SHP77 treated with DMSO at 0.1 percent for 48 hours (cell line): ENCODE data around the gene NRXN2.
A peak's percentile ranks its signal among the peaks of the same experiment; 100 is the strongest.

Experiments used
- DNase-seq: peaks from one replicate; lab custom pipeline; 2025; lab: John Stamatoyannopoulos, UW

The NRXN2 gene

DNA sequence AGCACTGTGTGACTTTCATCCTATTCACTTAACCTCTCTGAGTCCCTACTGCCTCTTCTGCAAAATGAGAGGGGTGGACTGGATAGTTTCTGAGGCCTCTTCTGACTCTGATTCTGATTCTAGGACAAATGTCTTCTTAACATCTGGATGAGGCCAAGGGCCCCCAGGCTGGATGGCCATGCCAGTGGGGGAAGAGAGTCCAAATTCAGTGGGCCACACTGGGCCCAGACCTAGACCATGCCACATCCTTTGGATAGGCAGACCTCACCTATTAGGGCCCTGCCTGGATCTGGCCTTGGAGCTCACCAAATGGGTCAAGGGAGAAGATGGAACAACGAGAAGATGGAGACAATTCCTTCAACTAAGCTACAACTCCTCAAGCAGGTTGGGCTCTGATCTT, 24.6 kb downstream of the NRXN2 start:
- DNase-seq, result no peak

DNA sequence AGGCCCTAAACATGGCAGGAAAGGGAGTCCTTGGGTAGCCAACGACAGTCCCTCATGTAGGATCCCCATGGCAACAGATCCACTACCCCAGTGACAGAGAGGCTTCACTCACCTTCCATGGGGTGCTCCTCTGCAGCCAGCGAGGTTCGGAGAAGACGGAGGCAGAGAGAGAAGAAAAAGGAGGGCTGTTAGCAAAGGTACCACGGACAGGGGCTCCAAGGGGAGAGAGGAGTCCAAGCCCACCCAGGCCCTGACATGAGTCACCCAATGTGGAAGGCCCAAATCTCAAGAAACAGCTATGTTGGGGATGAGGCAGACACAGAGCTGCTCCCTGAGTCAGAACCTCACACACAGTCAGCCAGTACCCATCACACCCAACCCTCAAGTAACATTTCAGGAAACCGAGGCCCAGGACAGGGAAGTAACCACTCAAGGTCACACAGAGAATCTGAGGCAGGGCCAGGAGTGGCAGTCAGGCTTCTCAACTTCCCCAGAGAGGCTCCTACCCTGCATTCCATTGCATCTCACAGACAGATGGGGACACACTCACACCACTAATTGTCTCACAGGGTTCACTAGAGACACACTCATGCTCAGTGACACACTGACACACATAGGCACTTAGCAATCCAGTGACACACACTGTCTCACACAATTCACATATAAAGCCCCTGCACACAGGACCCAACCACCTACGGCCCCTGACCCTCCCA, 25.2 kb downstream of the NRXN2 start:
- DNase-seq, result no peak

DNA sequence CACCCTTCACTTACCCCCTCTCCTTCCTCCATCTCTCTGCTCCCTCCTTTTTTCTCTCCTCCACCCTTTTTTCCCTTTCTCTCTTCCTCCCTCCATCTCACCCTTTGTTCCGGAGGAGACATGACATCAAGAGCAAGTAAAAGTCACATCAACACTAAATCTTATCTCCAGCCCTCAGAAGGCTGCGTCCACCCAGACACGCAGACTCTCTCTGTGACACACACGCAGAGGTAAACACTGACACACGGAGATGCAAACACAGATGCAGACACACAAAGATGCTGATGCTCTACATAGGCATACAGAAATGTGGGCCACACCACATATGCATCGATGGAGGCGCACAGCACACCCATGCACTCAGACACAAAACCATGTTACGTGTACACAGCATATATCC, 27.0 kb downstream of the NRXN2 start:
- no peak for DNase-seq

DNA sequence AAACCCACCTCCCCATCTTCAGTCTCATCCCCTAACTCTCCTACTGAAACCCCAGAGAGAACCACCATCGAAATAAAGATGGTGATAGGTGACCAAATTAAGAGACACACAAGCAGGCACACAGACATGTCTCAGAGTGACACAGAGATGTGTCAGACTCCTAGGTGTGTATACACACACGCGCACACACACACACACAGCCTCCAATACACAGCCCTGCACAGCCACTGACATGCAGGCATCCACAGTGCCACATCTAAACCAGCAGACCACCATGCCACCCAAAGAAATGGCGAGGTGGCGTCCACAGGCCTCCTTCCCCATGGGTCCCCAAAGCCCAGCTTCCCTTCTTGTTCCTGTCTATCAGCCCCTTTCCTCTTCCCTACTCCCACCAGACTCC, 27.4 kb downstream of the NRXN2 start:
- DNase-seq, result no peak

DNA sequence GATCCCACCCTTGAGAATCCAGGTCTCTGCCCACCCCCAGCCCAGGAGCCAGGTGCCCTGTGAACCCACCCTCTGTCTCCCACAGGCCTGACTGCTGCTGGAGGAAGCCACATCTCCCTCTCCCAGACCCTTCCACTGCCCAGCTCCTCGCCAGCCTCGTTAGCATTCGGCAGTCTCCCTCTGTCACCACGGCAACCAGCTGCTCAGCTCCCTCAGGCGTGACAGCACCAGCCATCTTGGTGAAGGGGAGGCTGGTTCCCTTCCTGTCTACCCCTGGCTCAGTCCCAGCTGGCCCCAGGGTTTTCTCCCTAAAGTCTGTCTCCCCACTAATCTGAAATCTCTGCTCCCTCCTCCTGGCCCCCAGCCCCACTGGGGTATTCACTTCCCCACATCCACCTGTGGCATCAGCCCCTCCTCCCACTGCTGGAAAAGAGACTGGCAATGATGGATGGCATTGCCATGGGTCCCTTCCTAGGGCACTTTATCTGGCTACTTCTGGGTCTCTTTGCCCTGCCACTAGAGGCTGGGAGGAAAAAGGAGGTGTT, 28.1 kb downstream of the NRXN2 start:
- peak; percentile 14 for DNase-seq

DNA sequence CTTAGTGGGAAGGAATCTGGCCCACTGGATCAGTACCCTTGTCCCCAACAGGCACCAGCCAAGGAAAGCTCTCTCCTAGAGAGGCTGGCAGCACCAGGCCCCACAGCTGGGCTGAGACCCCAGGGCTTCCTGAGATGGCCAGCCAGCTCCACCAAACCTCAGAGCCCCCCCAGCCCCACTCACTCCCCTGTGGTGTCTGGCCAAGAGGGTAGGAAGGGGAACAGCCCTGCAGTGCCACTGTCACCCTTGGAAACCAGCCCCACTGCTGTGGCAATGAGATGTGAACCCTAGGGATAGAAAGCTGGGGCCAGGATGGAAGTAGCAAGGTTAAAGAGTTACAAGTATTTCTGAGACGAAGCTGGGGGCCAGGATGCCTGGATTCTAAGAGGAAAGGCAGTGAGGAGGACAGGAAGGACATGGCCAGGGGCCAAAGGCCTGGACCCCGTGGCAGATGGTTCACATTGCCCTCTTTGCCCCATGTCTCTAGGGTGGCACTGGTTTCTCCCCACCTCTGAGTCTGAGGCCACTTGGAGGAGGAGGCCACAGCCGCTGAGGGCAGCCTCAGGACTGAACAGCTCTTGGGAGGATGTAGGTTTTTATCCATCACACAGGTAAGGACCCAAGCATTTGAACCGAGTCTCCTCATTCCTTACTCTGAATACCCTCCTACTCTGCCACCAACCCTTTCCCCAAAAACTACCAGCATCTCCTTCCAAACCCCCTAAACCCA, 28.8 kb downstream of the NRXN2 start:
- no peak for DNase-seq

DNA sequence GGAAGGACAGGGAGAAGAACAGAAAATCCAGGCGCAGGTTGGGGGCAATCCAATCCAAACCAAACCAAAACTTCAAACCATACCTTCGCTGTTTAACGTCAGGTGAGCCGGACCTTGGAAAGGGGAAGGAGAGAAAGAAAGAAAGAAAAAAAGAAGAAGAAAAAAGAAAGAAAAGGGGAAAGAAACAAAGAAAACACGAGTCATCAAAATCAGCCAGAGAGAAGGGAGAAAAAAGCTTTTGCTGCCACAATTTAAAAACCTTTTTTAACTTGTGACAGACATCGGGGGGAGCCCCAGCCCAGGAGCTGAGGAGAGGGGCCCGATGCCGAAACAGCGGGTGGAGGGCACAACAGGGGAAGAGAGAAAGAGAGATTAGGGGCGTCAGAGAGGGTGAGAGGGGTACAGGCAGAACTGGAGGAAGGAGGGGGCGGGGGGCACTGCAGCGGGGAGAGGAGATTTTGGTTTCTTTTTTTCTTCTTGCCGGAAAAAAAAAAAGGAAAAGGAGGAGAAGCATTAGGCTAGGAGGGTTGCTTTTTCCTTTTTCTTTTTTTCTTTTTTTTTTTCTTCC, 30.1 kb downstream of the NRXN2 start:
- DNase-seq, result no peak

DNA sequence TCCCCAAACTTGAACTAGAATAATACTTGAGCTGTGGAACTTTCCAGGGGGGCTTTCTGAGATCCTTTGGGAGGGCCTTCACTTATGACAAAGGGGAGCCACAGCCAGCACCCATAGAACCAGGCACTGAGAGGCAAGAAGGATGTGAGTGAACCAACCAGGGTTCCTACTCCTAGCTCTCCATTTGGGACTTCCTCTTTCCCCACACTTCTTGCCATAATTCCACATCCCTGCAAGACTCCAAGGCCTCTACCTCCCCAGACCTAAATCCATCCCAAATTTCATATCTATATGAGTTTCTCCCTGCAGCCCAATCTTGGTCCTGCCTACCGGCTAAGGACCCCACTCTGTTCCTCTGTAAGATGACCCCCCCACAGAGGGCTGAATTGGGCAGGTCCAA, 31.5 kb downstream of the NRXN2 start:
- DNase-seq, result no peak

DNA sequence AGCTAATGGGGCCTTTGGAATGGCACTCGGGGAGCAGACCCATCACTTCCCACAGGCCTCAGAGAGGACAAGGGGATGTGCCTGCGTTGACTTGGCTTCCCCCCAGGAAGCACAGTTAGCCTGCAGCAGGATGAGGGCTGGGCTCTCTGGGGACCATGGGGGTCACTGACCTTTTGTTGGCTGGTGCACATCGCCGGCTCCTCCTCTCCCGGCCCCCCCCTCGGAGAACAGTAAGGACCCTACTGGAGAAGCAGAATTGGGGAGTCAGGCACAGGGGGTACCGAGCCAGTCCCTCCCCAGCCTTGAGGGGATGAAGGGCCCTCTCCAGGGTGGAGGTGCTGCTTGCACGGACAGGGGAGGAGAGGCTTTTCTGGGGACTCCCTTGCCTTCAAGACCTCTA, 32.8 kb downstream of the NRXN2 start:
- no peak for DNase-seq

DNA sequence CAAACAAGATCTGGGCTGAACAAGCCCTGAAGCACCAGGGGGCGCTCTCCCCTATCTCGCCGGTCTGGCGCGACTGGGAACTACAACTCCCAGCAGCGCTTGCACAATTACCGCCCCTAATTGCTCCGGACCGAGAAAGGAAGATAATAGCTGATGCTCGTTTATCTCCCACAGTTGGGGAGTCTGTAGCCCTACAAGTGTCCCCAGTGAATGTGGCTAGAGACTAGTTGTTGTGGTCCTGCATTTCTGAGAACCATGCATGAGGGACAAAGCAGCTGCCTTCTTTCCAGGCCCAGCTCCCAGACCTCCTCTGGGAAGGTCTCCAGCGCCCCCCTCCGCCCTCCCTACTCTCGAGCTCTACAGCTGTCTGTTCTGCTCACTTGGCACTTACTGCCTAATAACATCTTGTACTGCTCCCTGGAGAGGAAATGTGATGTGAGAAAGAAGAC, 34.4 kb downstream of the NRXN2 start:
- DNase-seq, result peak; percentile 91

DNA sequence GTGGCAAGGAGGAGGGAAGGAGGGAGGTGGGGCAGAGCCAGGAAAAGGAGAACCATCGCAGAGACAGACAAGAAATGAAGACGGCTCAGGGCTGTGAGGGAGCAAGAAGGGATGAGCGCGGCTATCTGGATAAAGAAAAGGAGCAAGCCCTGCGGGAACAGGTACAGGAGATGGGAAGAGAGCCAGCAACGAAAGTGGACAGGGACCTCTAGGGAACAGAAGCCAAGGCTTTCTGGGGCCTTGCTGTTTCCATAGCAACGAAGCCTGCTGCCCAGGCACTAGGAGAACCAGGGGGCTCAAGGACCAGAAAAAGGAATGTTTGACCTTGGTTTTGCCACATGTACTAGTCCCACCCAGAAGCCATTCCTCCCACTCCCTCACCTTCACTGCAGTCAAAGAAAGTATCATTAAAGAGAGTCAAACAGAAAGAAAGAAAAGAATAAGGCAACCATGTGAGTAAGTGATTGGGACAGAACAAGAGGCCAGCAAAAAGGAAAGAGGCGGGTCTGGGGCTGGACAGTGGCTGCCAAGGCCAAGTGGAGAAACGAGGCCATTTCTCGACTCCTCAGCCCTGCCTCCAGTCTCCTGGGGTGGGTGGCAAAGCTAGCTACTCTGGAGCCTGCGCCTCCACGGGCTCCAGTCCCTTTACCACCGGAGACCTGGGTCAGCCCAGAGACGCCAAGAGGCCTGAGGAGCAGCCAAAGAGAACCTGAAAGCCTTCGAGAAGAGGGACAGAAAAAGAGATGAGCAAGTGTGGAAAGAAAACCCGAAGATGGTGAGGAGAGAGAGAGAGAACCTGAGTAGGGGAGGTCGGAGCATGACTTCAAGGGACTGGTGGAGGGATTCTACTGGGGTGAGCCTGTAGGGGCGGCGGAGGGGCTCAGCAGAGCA, 35.1 kb downstream of the NRXN2 start:
- no peak for DNase-seq

DNA sequence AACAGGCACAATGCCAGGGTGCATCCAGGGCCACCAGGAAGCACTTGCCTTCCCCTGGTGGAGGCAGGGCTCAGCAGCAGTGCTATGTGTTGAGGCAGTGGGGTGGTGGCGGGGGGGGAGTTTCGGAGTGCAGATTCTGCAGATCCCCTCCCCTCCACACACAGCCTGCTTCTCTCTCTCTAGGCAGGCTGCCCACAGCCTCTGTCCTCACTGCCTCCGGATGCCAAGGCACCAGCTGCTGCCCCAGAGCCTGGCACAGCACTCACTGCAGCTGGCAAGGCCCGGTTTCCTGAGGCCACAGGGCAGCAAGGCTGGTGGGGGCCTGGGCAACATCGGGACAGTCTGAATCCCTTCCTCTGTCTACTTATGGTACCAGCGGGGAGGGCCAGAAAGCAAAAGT, 35.8 kb downstream of the NRXN2 start:
- DNase-seq, result no peak

DNA sequence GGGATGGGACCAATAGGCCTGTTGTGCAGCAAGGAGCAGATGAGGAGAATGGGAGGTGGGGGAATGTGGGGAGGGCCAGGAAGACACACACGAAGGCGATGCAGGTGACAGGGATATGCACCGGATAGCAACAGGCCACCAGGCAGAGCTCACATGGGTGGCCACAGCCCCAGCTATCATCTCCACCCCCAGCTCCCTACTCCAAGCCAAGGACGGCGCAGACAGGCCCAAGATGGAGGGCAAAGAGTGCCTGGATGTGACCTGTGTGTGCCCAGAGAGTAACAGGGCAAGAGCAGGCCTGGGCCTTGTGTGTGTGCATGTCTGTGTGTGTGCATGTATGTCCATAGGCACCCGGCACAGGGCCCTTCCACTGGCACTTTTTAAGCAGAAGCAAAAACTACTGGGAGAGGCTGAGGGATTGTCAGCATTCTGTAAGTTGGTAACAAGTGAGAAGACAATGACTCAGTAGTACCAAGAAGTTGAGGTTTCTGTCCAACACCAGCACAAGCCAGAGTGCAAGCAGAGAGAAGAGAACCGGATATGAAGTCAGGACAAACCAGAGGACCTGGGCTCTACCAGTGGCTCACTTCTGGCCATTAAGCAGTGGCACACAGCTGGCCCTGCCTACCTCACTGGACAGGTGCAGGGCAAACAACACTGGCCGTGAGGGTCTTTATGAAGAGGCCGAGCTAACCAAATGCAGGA, 36.4 kb downstream of the NRXN2 start:
- DNase-seq, result no peak

DNA sequence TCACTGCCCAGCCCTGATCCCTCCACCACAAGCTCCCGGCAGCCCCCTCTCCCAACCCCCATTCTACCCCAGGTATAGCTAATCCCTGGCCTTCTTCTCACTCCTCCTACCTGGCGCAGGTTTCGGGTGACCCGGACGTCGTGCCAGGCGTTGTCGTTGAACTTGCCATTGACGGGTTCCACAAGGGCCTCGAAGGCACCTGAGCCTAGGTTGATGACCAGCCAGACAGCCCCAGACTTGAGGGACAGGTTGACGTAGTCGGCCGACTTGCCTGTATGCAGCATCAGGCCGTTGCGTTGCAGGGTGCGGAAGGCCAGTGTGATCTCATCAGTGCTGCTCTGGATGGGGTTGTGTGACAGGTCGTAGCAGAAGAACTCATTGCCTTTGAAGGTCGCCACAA, 37.5 kb downstream of the NRXN2 start:
- no peak for DNase-seq

DNA sequence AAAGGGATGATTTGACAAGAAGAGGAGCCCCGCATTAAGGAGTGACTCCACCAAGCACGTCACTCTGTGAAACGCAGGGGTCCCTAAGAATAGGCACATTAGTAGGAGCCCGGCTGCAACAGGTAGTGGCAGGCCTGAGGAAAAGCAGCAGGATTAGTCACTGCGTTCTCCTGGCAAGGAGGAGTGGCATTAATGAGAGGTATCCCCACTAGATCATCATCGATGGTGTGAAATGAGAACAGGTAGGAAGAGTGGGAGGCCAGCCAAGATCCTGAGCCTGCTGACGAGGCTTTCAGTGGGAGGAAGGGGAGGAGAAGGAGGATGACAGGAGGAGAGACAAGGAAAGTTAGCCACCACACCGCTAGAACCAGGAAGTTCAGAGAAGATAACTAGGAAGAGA, 38.6 kb downstream of the NRXN2 start:
- DNase-seq, result no peak

DNA sequence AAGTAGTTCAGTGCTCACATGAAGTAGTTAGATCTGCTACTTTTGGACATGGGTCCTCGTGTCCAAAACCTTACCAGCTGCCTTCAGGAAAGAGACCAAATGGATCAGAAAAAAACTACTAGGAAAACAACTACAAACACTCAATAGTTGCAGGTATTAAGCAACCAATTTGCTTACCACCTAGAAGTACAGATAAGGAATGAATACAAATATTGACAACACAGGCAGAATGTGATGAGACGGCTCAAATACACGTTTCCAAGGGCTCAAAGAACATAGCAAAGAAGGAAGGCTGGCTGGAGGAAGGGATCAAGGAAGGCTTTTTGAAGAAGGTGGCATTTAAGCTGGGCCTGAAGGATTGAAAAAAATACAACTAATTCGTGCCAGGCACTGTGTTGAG, 41.8 kb downstream of the NRXN2 start:
- DNase-seq, result no peak

DNA sequence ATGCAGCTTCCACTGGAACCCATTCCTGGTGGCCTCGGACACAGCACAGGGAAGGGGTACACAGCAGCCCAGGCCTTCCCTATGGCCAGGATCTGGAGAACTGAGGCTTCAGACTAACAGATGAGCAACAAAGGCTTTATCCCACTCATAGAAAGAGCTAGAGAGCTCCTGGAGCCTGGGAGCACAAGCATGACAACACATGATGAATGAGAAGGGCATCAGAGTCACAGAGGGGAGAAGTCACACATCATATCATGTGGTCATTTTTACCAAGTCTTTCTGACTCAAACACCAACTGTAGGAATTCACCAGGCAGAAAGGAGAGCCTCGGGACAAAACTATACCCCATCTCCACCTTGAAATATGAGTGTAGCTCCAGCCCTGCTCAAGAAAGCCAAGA, 43.2 kb downstream of the NRXN2 start:
- DNase-seq, result no peak

DNA sequence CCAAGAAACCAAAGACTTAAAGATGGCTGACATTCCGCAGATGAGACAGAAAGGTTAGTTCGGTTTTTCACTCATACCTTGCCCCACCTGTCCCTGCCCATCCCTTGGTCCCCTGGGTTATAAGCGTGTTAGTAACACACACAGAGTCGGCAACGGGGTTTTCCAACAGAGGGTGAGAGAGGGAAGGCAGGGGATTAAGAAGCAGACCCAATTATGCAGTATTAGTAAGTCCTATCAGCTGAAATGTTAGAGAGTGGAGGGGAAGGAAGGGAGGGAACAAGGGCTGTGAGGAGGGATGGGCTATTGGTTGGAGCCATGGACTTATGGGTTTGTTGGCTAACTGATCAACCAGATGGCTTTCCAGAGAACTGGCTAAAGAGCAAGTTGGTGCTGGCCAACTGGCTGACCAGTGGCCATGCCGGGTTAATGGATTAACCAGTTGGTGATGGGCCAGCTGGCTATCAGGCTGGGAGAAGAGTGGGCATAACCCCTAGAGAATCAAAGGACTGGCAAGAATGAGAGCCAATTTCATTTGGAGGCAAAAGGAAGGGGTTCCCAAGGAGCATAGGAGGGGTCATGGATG, 45.5 kb downstream of the NRXN2 start:
- DNase-seq, result no peak

DNA sequence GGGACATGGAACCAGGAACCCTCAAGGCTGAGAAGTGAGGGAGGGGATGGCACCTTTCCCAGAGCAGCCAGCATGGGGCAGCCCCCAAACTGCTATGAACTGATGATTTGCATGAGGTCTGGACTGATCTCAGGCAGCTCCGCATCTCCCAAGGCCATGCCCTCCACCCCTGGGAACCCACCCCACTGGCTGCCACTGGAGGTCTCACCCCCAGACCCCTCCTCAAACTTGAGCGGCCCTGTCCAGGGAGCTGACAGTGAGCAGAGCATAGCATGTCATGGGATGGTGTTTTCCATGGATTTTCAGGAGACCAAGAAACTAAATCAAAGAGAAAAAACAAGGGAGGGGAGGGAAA, 46.8 kb downstream of the NRXN2 start:
- DNase-seq, result no peak

DNA sequence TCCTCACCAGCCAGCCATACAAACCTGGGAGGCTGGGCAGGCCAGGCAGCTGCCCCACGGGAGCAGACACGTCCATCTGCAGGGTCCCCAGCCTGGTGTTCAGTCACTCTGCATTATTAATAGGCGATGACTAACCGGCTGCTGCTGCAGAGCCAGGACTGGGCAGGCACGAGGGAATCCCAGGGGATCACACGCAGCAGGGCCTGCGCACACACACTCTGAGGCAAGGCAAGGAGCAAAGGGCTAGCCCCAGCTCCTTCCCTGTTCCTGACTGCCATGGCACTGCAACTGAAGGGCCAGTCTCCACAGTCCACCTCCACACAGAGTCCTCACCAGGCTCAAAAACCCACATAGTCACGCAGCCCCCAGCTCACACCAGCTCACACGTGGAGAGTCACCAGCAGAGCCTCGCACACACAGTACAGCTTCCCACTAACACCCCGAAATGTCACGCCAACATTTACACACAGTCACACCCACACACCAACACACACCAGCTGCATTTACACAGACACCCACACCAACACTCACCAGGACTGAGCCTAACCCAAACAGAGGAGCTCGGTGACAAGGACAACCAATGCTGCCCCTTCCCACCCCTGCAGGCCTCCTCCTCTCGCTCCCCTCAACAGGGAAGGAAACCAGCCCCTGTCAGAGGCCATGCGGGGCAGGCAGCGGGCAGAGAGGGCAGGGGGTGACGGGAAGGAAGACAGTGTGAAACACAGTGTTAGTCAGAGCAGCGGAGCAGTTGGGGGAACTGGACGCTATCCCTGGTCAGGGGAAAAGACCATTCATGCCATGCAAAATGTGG, 47.3 kb downstream of the NRXN2 start:
- no peak for DNase-seq
